Neural progenitor cell (in vitro differentiated cells): ENCODE measurements around the gene PODN. TPM values are rescaled to one million over a fixed set of nuclear protein-coding genes. Genes with fewer than 3 reads are reported as not detected.

Source experiments
- DNase-seq: peaks from one replicate; pipeline ENCODE4 v3.0.0-alpha.2; 2016; ENCODE audit warnings: low spot score
- H2AFZ ChIP-seq: fragments of 200-600 bp; sonication (generic); replicated peaks from 2 replicates; pipeline ENCODE4 v1.6.1; 2016; ENCODE audit warnings: antibody characterized with exemption
- H3F3A ChIP-seq: fragments of 200-600 bp; sonication (generic); 2 replicates; pipeline ENCODE4 v1.6.1; 2016; ENCODE audit warnings: antibody characterized with exemption, low read depth
- H3K27ac ChIP-seq: fragments of 200-600 bp; sonication (generic); 2 replicates; pipeline ENCODE4 v1.5.1; 2016; ENCODE audit warnings: mild to moderate bottlenecking
- H3K27me3 ChIP-seq: fragments of 200-600 bp; sonication (generic); 2 replicates; pipeline ENCODE4 v1.6.1; 2016; ENCODE audit warnings: mild to moderate bottlenecking, moderate library complexity
- H3K36me3 ChIP-seq: fragments of 200-600 bp; sonication (generic); 2 replicates; pipeline ENCODE4 v1.5.1; 2016
- H3K4me1 ChIP-seq: fragments of 200-600 bp; sonication (generic); 2 replicates; pipeline ENCODE4 v1.6.1; 2016; ENCODE audit warnings: mixed run types
- H3K4me2 ChIP-seq: fragments of 200-600 bp; sonication (generic); 2 replicates; pipeline ENCODE4 v1.6.1; 2016
- H3K4me3 ChIP-seq: fragments of 200-600 bp; sonication (generic); 2 replicates; pipeline ENCODE4 v1.5.1; 2016
- H3K79me2 ChIP-seq: fragments of 200-600 bp; sonication (generic); 2 replicates; pipeline ENCODE4 v1.6.1; 2016; ENCODE audit warnings: low read depth
- H3K9ac ChIP-seq: fragments of 200-600 bp; sonication (generic); 2 replicates; pipeline ENCODE4 v1.6.1; 2016
- H3K9me3 ChIP-seq: fragments of 200-600 bp; sonication (generic); 2 replicates; pipeline ENCODE4 v1.5.1; 2016; ENCODE audit warnings: low read depth
- H4K20me1 ChIP-seq: fragments of 200-600 bp; sonication (generic); 2 replicates; pipeline ENCODE4 v1.6.1; 2016; ENCODE audit warnings: low read depth
- H3K27ac Mint-ChIP-seq: 3 replicates; pipeline ENCODE4 v1.8.0; 2021; ENCODE audit warnings: mixed read lengths
- H3K27me3 Mint-ChIP-seq: 2 replicates; pipeline ENCODE4 v1.8.0; 2022; ENCODE audit warnings: low read depth, mild to moderate bottlenecking, inconsistent platforms, moderate library complexity, mixed read lengths; ENCODE audit not compliant: insufficient read depth
- H3K36me3 Mint-ChIP-seq: 3 replicates; pipeline ENCODE4 v1.8.0; 2021; ENCODE audit warnings: mixed read lengths
- H3K4me1 Mint-ChIP-seq: 3 replicates; pipeline ENCODE4 v1.8.0; 2021; ENCODE audit warnings: mixed read lengths
- H3K4me3 Mint-ChIP-seq: 3 replicates; pipeline ENCODE4 v1.8.0; 2021; ENCODE audit warnings: mild to moderate bottlenecking, moderate library complexity, mixed read lengths
- H3K9me3 Mint-ChIP-seq: 3 replicates; pipeline ENCODE4 v1.8.0; 2020; ENCODE audit warnings: mixed read lengths
- CTCF ChIP-seq: fragments of 200-600 bp; sonication (generic); IDR thresholded peaks from 2 replicates; pipeline ENCODE4 v1.5.1; 2017; ENCODE audit warnings: antibody characterized with exemption, mild to moderate bottlenecking
- EZH2 ChIP-seq: fragments of 200-600 bp; sonication (generic); IDR thresholded peaks from 2 replicates; pipeline ENCODE4 v1.6.1; 2017; ENCODE audit warnings: antibody characterized with exemption, mild to moderate bottlenecking, moderate library complexity
- EZH2phosphoT487 ChIP-seq: fragments of 200-600 bp; sonication (generic); IDR thresholded peaks from 2 replicates; pipeline ENCODE4 v1.6.1; 2017; ENCODE audit warnings: antibody characterized with exemption
- total RNA-seq: library from RNA; depleted of rRNA; stranded (reverse); fragments of >200 nt; gene quantifications from 2 replicates; pipeline ENCODE4 v1.2.3, GENCODE V29; 2015; ENCODE audit warnings: low replicate concordance

Gene PODN, protein sequence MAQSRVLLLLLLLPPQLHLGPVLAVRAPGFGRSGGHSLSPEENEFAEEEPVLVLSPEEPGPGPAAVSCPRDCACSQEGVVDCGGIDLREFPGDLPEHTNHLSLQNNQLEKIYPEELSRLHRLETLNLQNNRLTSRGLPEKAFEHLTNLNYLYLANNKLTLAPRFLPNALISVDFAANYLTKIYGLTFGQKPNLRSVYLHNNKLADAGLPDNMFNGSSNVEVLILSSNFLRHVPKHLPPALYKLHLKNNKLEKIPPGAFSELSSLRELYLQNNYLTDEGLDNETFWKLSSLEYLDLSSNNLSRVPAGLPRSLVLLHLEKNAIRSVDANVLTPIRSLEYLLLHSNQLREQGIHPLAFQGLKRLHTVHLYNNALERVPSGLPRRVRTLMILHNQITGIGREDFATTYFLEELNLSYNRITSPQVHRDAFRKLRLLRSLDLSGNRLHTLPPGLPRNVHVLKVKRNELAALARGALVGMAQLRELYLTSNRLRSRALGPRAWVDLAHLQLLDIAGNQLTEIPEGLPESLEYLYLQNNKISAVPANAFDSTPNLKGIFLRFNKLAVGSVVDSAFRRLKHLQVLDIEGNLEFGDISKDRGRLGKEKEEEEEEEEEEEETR
- total RNA-seq = 0.09 TPM in 1 of 2 replicates, not detected in the other

GRCh38 chr1:53061859-53062707, at the start of gene PODN:
Gene PODN (plus strand): TSS chr1:53062213. CDS start chr1:53069856, 7,643 bp downstream.
- peak within 1 kb of the TSS; percentile 95 for H3K4me2 ChIP-seq
- peaks cover 84% of the 10 kb centered on the region for H3K27me3 ChIP-seq
- H4K20me1 ChIP-seq = no peaks in the 10 kb centered on the region
- no peak within 1 kb of the TSS for H3K9ac ChIP-seq
- H3K4me1 Mint-ChIP-seq = peaks cover 13% of the 10 kb centered on the region
- H3K36me3 ChIP-seq = no peaks in the 10 kb centered on the region
- H3K9me3 Mint-ChIP-seq = no peaks in the 10 kb centered on the region
- peaks cover 45% of the 10 kb centered on the region for H3K27me3 Mint-ChIP-seq
- H3K27ac Mint-ChIP-seq = no peak within 1 kb of the TSS
- H3K4me3 ChIP-seq = peak within 1 kb of the TSS; percentile 66
- no peaks in the 10 kb centered on the region for H3K36me3 Mint-ChIP-seq
- no peaks in the 10 kb centered on the region for H3K79me2 ChIP-seq
- peak within 1 kb of the TSS; percentile 60 for H2AFZ ChIP-seq
- DNase-seq = peak; percentile 64
- peaks cover 10% of the 10 kb centered on the region for H3K4me1 ChIP-seq
- H3F3A ChIP-seq = peaks cover 5% of the 10 kb centered on the region
- H3K27ac ChIP-seq = no peak within 1 kb of the TSS
- TF ChIP-seq EZH2phosphoT487 (peak; percentile 80), EZH2 (peak; percentile 86), CTCF (no peak)
- H3K9me3 ChIP-seq = no peaks in the 10 kb centered on the region
- H3K4me3 Mint-ChIP-seq = peak within 1 kb of the TSS; percentile 83

DNA sequence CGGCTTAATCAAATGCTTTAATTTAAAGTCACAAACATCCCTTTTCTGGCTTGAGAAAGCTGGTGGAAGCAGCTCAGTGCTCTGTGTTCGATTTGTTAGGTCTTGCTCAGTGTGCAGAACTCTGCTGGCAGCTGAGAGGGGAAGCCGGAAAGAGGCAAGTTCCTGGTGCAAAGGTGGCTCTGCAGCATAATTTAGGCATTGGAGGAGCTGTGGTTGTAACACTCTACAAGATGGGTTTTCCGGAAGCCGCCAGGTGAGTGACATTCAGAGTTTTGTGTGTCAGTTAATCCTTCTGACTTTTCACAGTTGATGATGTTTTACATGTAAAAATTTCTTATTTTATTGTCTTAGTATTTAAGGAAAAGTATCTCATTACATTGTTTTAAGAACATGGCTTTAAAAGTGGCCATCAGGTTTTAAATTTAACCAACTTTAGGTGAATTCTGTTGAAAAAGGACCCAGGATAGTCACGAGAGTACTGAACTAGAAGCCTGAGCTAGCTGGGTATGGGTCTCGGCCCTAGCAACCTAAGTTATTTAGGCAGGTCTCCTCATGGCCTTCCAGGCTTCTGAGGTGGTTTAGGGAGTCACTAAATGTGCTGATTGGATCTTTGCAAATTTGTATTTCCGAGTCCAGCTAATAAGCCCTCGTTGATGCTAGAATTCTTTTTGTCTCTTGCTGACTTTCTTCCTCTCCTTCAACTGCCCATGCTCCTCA, 47.1 kb upstream of the PODN start:
- no peak for TF ChIP-seq EZH2phosphoT487
- H3K36me3 Mint-ChIP-seq = no peaks in the 10 kb centered on the region
- Histone ChIP-seq H3K4me2 (peak overlapping the region; percentile 80), H3K9ac (peak overlapping the region; percentile 58), H3K79me2 (peaks cover 15% of the 10 kb centered on the region), H3K36me3 (no peaks in the 10 kb centered on the region), H3K27me3 (no peaks in the 10 kb centered on the region), H3K4me3 (peak overlapping the region; percentile 75), H2AFZ (peak overlapping the region; percentile 100), H3K27ac (no peak overlapping the region), H3F3A (no peaks in the 10 kb centered on the region), H4K20me1 (no peaks in the 10 kb centered on the region), H3K9me3 (no peaks in the 10 kb centered on the region), H3K4me1 (peaks cover 9% of the 10 kb centered on the region)
- peaks cover 3% of the 10 kb centered on the region for H3K27me3 Mint-ChIP-seq
- DNase-seq = peak; percentile 83
- H3K9me3 Mint-ChIP-seq = no peaks in the 10 kb centered on the region
- peaks cover 13% of the 10 kb centered on the region for H3K4me1 Mint-ChIP-seq
- H3K27ac Mint-ChIP-seq = peak overlapping the region; percentile 94
- H3K4me3 Mint-ChIP-seq = peak overlapping the region; percentile 91

DNA sequence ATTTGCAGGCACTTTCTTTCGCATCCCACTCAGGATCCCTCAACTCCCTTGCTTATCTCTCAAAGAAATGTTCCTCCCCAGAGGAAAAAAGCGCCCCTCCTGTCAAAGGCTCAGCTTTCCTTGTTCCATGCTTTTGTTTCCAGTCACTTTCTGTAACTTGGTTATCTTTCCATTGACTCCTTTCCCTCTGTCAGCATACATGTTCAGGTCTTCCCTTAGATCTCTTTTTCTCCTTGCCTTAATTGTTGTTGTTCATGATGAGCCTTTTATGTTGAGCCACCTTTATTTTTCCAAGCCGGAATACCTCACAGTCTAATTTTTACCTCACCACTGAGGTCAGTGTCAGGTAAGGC, 46.5 kb upstream of the PODN start:
- Histone ChIP-seq H3K4me2 (peak overlapping the region; percentile 80), H3K36me3 (no peaks in the 10 kb centered on the region), H3K4me3 (peak overlapping the region; percentile 75), H3K9ac (peak overlapping the region; percentile 58), H3K4me1 (peaks cover 9% of the 10 kb centered on the region), H3K79me2 (peaks cover 15% of the 10 kb centered on the region), H3K27me3 (no peaks in the 10 kb centered on the region), H4K20me1 (no peaks in the 10 kb centered on the region), H3K9me3 (no peaks in the 10 kb centered on the region), H3F3A (no peaks in the 10 kb centered on the region), H2AFZ (peak overlapping the region; percentile 100), H3K27ac (no peak overlapping the region)
- Mint-ChIP-seq H3K27me3 (peaks cover 3% of the 10 kb centered on the region), H3K4me1 (peaks cover 13% of the 10 kb centered on the region), H3K36me3 (no peaks in the 10 kb centered on the region), H3K9me3 (no peaks in the 10 kb centered on the region), H3K27ac (peak overlapping the region; percentile 20), H3K4me3 (peak overlapping the region; percentile 91)
- no peak for DNase-seq
- TF ChIP-seq EZH2phosphoT487 (no peak), CTCF (no peak), EZH2 (no peak)
